Measurements from ENCODE around the gene SHPK.

DNA sequence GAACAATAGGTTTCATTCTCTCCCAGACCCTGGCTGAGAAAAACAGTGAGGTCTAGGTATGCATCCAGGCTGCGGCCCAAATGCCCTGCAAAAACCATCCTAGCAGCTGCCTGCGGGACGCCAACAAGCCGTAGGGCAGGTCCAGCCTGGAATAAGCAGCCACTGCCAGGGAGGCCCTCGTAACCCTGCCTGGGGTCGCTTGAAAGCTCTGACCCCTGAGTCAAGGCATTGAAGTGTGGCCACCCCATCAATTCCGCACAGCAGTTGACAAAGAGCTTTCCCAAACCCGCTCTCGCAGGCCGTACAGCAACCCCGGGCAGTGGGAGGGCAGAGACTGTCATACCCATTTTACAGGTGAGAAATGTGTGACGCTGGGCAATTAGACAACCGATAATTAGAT lies 38.0 kb downstream of the SHPK start:
- TF ChIP-seq, protein P1, sequence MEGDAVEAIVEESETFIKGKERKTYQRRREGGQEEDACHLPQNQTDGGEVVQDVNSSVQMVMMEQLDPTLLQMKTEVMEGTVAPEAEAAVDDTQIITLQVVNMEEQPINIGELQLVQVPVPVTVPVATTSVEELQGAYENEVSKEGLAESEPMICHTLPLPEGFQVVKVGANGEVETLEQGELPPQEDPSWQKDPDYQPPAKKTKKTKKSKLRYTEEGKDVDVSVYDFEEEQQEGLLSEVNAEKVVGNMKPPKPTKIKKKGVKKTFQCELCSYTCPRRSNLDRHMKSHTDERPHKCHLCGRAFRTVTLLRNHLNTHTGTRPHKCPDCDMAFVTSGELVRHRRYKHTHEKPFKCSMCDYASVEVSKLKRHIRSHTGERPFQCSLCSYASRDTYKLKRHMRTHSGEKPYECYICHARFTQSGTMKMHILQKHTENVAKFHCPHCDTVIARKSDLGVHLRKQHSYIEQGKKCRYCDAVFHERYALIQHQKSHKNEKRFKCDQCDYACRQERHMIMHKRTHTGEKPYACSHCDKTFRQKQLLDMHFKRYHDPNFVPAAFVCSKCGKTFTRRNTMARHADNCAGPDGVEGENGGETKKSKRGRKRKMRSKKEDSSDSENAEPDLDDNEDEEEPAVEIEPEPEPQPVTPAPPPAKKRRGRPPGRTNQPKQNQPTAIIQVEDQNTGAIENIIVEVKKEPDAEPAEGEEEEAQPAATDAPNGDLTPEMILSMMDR (IDR thresholded peaks at IDR 0.05): no peak
- no peak for TF ChIP-seq EP300 (IDR thresholded peaks at IDR 0.05)

All from upper lobe of left lung (tissue), 4 donors.